Esophagus muscularis mucosa (tissue), 4 donors: ENCODE results near the gene FAM47B. TPM values are rescaled to one million over a fixed set of nuclear protein-coding genes. Genes with fewer than 3 reads are reported as not detected.

Source experiments
- DNase-seq: peaks from one replicate; pipeline ENCODE4 v3.0.0-alpha.2; 2017; ENCODE audit errors: extremely low spot score
- H3K27ac ChIP-seq, 4 donors: fragments of 200-600 bp; sonication (generic); replicated peaks in 1 of 4; 1 replicate in 3 of 4; 2 replicates in 1 of 4; pipeline ENCODE4 v1.5.1; 2016 to 2019; ENCODE audit warnings: mild to moderate bottlenecking in 1 of 4
- H3K27me3 ChIP-seq, 4 donors: fragments of 200-600 bp; sonication (generic); one replicate each; pipeline versions ENCODE4 v1.5.1 to v1.6.0; 2016 to 2019
- H3K36me3 ChIP-seq, 4 donors: fragments of 200-600 bp; sonication (generic); one replicate each; pipeline ENCODE4 v1.5.1; 2016 to 2019
- H3K4me1 ChIP-seq, 4 donors: fragments of 200-600 bp; sonication (generic); one replicate each; pipeline ENCODE4 v1.5.1; 2016 to 2019
- H3K4me3 ChIP-seq, 4 donors: fragments of 200-600 bp; sonication (generic); 1 replicate in 2 of 4; 2 replicates in 2 of 4; pipeline ENCODE4 v1.5.1; 2016 to 2019; ENCODE audit warnings: mild to moderate bottlenecking in 4 of 4, moderate library complexity in 1 of 4
- H3K9me3 ChIP-seq, 4 donors: fragments of 200-600 bp; sonication (generic); 1 replicate in 3 of 4; 2 replicates in 1 of 4; pipeline ENCODE4 v1.5.1; 2016 to 2019
- CTCF ChIP-seq, 3 experiments: fragments of 200-600 bp in 2 of 3; fragments of 450-650 bp in 1 of 3; sonication (generic) in 2 of 3; IDR thresholded peaks; one replicate each; pipeline ENCODE4 v1.5.1; 2017 to 2019; ENCODE audit warnings: antibody characterized with exemption in 3 of 3, mild to moderate bottlenecking in 2 of 3, moderate library complexity in 1 of 3
- EP300 ChIP-seq: sonication (generic); formaldehyde crosslinking; IDR thresholded peaks from one replicate; pipeline ENCODE4 v1.6.1; 2017; ENCODE audit warnings: antibody characterized with exemption
- POLR2A ChIP-seq: fragments of 450-650 bp; IDR thresholded peaks from one replicate; pipeline ENCODE4 v1.6.1; 2017; ENCODE audit warnings: antibody characterized with exemption, moderate library complexity, mild to moderate bottlenecking, low read depth
- POLR2AphosphoS5 ChIP-seq, 2 donors: sonication (generic); formaldehyde crosslinking; IDR thresholded peaks; one replicate each; pipeline ENCODE4 v1.6.1; 2017; ENCODE audit warnings: antibody characterized with exemption in 2 of 2
- WGBS: methylation state at CpG from one replicate; pipeline ENCODE4 v1.1.5; 2018; 5-methylcytosine and 5-hydroxymethylcytosine counted together
- intact Hi-C: fragments of 100-400 bp; cut with DNase I; formaldehyde crosslinking; loops from one replicate; pipeline ENCODE4 v1.15.1; 2023
- total RNA-seq, 4 donors: library from RNA; depleted of rRNA; stranded (reverse); fragments of >200 nt; gene quantifications; one replicate each; pipeline versions ENCODE4 v1.1.0 to v1.2.1, GENCODE V29; 2016

Gene FAM47B
- total RNA-seq, 4 donors from 2014 or later, result not detected

- TF ChIP-seq POLR2A (no peak), EP300 (no peak), CTCF (IDR thresholded peaks at IDR 0.05) (no peak), POLR2AphosphoS5 (IDR thresholded peaks at IDR 0.05) (no peak)
- Histone ChIP-seq H3K27ac (no peak overlapping the region), H3K36me3 (no peaks in the 10 kb centered on the region), H3K4me3 (no peak overlapping the region), H3K4me1 (no peaks in the 10 kb centered on the region), H3K9me3 (no peaks in the 10 kb centered on the region), H3K27me3 (no peaks in the 10 kb centered on the region)
- 56% methylated on average over 2 of the region's 2 CpGs for WGBS
- DNase-seq, result no peak
- intact Hi-C loops, result no loop called here
These were observed 33.4 kb upstream of the FAM47B start for GRCh38 chrX:34909151-34909550.

- TF ChIP-seq EP300 (no peak), POLR2AphosphoS5 (IDR thresholded peaks at IDR 0.05) (no peak), POLR2A (no peak), CTCF (IDR thresholded peaks at IDR 0.05) (no peak)
- DNase-seq, result no peak
- H3K9me3 ChIP-seq, result no peaks in the 10 kb centered on the region
- no peak overlapping the region for H3K4me3 ChIP-seq
- no peaks in the 10 kb centered on the region for H3K36me3 ChIP-seq
- H3K27me3 ChIP-seq, result no peaks in the 10 kb centered on the region
- no peak overlapping the region for H3K27ac ChIP-seq
- H3K4me1 ChIP-seq, result peaks cover 0 to 6% (median 0%) of the 10 kb centered on the region in 4 donors
- intact Hi-C loops, result no loop called here
- 73% methylated on average over 3 of the region's 3 CpGs for WGBS
These were observed 27.0 kb upstream of the FAM47B start for GRCh38 chrX:34915463-34916225.

DNA sequence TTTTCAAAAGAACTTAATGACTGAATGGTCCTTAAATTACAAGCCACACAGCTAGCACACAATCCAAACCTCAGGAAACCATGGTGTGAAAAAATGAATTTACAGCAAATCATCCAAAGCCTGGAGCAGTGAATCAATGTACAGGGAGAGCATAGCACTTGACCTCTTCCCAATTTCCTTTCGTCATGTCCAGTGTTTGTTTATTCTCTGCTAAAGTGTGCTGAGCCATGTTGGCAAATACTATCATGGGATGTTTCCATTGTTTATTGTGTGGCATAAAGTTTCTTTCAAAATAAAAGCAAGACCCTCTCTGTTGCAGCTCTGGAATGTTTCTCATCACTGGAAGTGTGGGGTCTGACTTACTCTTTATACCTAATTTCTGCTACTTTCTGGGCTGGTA is 25.4 kb upstream of the FAM47B start:
- TF ChIP-seq EP300, result no peak
- Histone ChIP-seq H3K27me3 (no peaks in the 10 kb centered on the region), H3K4me3 (no peak overlapping the region), H3K4me1 (peaks cover 0 to 6% (median 0%) of the 10 kb centered on the region in 4 donors), H3K36me3 (no peaks in the 10 kb centered on the region), H3K27ac (no peak overlapping the region), H3K9me3 (no peaks in the 10 kb centered on the region)
- WGBS, result 67% methylated on average over 1 of the region's 1 CpG
- no peak for DNase-seq
- intact Hi-C loops, result no loop called here

- Histone ChIP-seq H3K36me3 (no peaks in the 10 kb centered on the region), H3K27me3 (no peaks in the 10 kb centered on the region), H3K9me3 (no peaks in the 10 kb centered on the region), H3K4me3 (no peak overlapping the region), H3K4me1 (peaks cover 0 to 6% (median 0%) of the 10 kb centered on the region in 4 donors), H3K27ac (no peak overlapping the region)
- no peak for TF ChIP-seq EP300
- no peak for TF ChIP-seq POLR2A
- TF ChIP-seq CTCF (IDR thresholded peaks at IDR 0.05), result no peak
- no peak for TF ChIP-seq POLR2AphosphoS5 (IDR thresholded peaks at IDR 0.05)
- intact Hi-C loops, result no loop called here
- WGBS, result 35% methylated on average over 5 of the region's 5 CpGs
- no peak for DNase-seq
These were observed 24.4 kb upstream of the FAM47B start for GRCh38 chrX:34918091-34918736.

GRCh38 chrX:34918856-34919255 is 23.7 kb upstream of the FAM47B start:
- Histone ChIP-seq H3K4me3 (no peak overlapping the region), H3K27ac (no peak overlapping the region), H3K27me3 (no peaks in the 10 kb centered on the region), H3K9me3 (no peaks in the 10 kb centered on the region), H3K4me1 (peaks cover 0 to 6% (median 0%) of the 10 kb centered on the region in 4 donors), H3K36me3 (no peaks in the 10 kb centered on the region)
- TF ChIP-seq POLR2AphosphoS5 (IDR thresholded peaks at IDR 0.05) (no peak), EP300 (no peak), POLR2A (no peak), CTCF (IDR thresholded peaks at IDR 0.05) (peak in 2 of 3 experiments; percentile 24 to 38)
- 0% methylated on average over 1 of the region's 1 CpG for WGBS
- DNase-seq, result no peak
- intact Hi-C loops, result no loop called here
